Medulla oblongata (tissue), 1 donor: ENCODE results near the gene TAAR9.

Source experiments
- DNase-seq: peaks from one replicate; pipeline ENCODE4 v3.0.0-alpha.2; 2015; ENCODE audit errors: extremely low spot score

The TAAR9 gene

DNA sequence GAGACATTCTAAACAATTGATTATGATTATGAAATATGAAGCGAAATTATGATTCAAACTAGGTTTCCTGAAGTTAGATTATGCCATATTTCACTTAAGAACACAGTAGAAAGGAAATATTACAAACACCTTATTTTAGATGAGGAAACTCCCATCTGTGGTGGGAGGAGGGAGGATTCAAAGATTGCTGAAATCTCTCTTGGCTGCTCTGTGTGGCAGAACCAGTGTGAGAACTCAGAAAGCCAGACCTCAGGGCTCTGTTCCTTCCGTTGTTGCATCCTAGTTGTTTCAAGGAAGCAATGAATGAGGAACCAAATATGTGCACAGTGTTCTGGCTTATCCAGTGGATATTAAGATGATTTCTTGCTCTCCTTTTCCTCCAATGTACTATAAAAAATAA, 49.3 kb downstream of the TAAR9 start:
- DNase-seq = no peak
